HepG2 (cell line): ENCODE measurements around the gene ENPP7. TPM values are rescaled to one million over a fixed set of nuclear protein-coding genes. Genes with fewer than 3 reads are reported as not detected.

Source experiments
- ATAC-seq: fragments of 200-7000 bp; cut with Tn5 transposase; 3 replicates; pipeline ENCODE4 v1.9.1; 2020; ENCODE audit warnings: mild to moderate bottlenecking, moderate library complexity
- BruUV-seq: library from RNA; stranded (reverse); fragments of 400-500 nt; replicated peaks from 2 replicates; lab custom pipeline; 2021; lab: Mats Ljungman, UMichigan
- CTCF ChIA-PET: fragments of 300-600 bp; formaldehyde crosslinking; extraction: SDS; loops from one replicate; lab custom pipeline; 2021; ENCODE audit warnings: low total read pairs, inconsistent platforms, low intra/inter-chr PET ratio; lab: Yijun Ruan, JAX
- POLR2A ChIA-PET: fragments of 350-600 bp; sonication (Branson Sonifier 250); formaldehyde crosslinking; loops from one replicate; lab custom pipeline; 2020; ENCODE audit warnings: antibody characterized with exemption, inconsistent platforms; lab: Yijun Ruan, JAX
- DNase-seq: peaks from one replicate; pipeline ENCODE4 v3.0.0-alpha.2; 2015; ENCODE audit warnings: low spot score
- FAIRE-seq: peaks from 3 replicates; lab custom pipeline; 2011; peaks lifted over from hg19 to GRCh38; lab: Jason Lieb, UNC
- H2AFZ ChIP-seq: one replicate; pipeline ENCODE4 v1.6.1; 2011; ENCODE audit warnings: low read length, inconsistent platforms
- H3K27ac ChIP-seq: fragments of 300-600 bp; 3 replicates; pipeline ENCODE4 v1.8.0; 2011; ENCODE audit warnings: mixed run types, mild to moderate bottlenecking, mixed read lengths, low read length, inconsistent platforms; ENCODE audit not compliant: insufficient read depth; ENCODE audit errors: extremely low read length
- H3K27me3 ChIP-seq, 2 experiments: fragments of 200-600 bp in 1 of 2; 2 replicates in 1 of 2; 3 replicates in 1 of 2; pipeline versions ENCODE4 v1.6.0 to v1.8.0; 2011; ENCODE audit warnings: low read length in 2 of 2, mild to moderate bottlenecking in 2 of 2, moderate library complexity in 2 of 2, inconsistent platforms in 1 of 2; ENCODE audit not compliant: insufficient read depth in 2 of 2, control insufficient read depth in 1 of 2
- H3K36me3 ChIP-seq, 2 experiments: fragments of 200-600 bp in 1 of 2; replicated peaks in 1 of 2; 2 replicates in 1 of 2; 3 replicates in 1 of 2; pipeline versions ENCODE4 v1.5.1 to v1.8.0; 2011; ENCODE audit warnings: low read length in 2 of 2, inconsistent platforms in 1 of 2; ENCODE audit not compliant: insufficient read depth in 2 of 2, control insufficient read depth in 1 of 2
- H3K4me1 ChIP-seq: 2 replicates; pipeline ENCODE4 v1.5.1; 2012; ENCODE audit warnings: low read length, inconsistent platforms; ENCODE audit not compliant: insufficient read depth
- H3K4me2 ChIP-seq: 2 replicates; pipeline ENCODE4 v1.6.0; 2011; ENCODE audit warnings: low read depth, low read length, inconsistent platforms
- H3K4me3 ChIP-seq, 3 experiments: fragments of 200-600 bp in 1 of 3; sonication (generic), shearing (Covaris generic) in 1 of 3; replicated peaks in 1 of 3; 2 replicates each; pipeline ENCODE4 v1.5.1; 2011 to 2016; ENCODE audit warnings: low read length in 3 of 3, inconsistent platforms in 2 of 3, low read depth in 2 of 3, mild to moderate bottlenecking in 2 of 3, control low read depth in 1 of 3, mixed read lengths in 1 of 3; ENCODE audit not compliant: insufficient read depth in 1 of 3
- H3K79me2 ChIP-seq: one replicate; pipeline ENCODE4 v1.6.1; 2011; ENCODE audit warnings: low read length, inconsistent platforms; ENCODE audit not compliant: insufficient read depth
- H3K9ac ChIP-seq: 2 replicates; pipeline ENCODE4 v1.6.0; 2011; ENCODE audit warnings: mild to moderate bottlenecking, low read depth, low read length, inconsistent platforms; ENCODE audit not compliant: insufficient read depth
- H3K9me3 ChIP-seq: 2 replicates; pipeline ENCODE4 v1.5.1; 2012; ENCODE audit warnings: mild to moderate bottlenecking, low read length
- H4K20me1 ChIP-seq: 2 replicates; pipeline ENCODE4 v1.6.0; 2011; ENCODE audit warnings: inconsistent platforms, mild to moderate bottlenecking, low read length, moderate library complexity; ENCODE audit not compliant: insufficient read depth
- CCDC6 ChIP-seq: sonication (generic); formaldehyde crosslinking; IDR thresholded peaks from 2 replicates; pipeline ENCODE4 v1.8.1; 2022; ENCODE audit warnings: mild to moderate bottlenecking, missing genetic modification reagents, moderate library complexity
- HNRNPL ChIP-seq: fragments of 200-400 bp; formaldehyde crosslinking; IDR thresholded peaks from 2 replicates; pipeline ENCODE4 v1.6.1; 2017; ENCODE audit warnings: mild to moderate bottlenecking, low read depth, low read length
- KAT2B ChIP-seq: fragments of 150-350 bp; IDR thresholded peaks from 2 replicates; pipeline ENCODE4 v1.6.1; 2014; ENCODE audit warnings: low read depth, low read length, borderline replicate concordance
- U2AF2 ChIP-seq: fragments of 200-400 bp; formaldehyde crosslinking; IDR thresholded peaks from 2 replicates; pipeline ENCODE4 v1.6.1; 2017; ENCODE audit warnings: low read depth, mild to moderate bottlenecking, low read length
- ZC3H4 ChIP-seq: sonication (generic); formaldehyde crosslinking; IDR thresholded peaks from 2 replicates; pipeline ENCODE4 v1.4.0; 2020; ENCODE audit warnings: missing genetic modification reagents, borderline replicate concordance
- ZFP37 ChIP-seq: sonication (generic); formaldehyde crosslinking; IDR thresholded peaks from 2 replicates; pipeline ENCODE4 v1.4.0; 2020; ENCODE audit warnings: missing genetic modification reagents, borderline replicate concordance
- ZNF343 ChIP-seq: sonication (generic); formaldehyde crosslinking; IDR thresholded peaks from 2 replicates; pipeline ENCODE4 v1.4.0; 2020; ENCODE audit warnings: mild to moderate bottlenecking, missing genetic modification reagents
- ZNF362 ChIP-seq: sonication (generic); formaldehyde crosslinking; IDR thresholded peaks from 2 replicates; pipeline ENCODE4 v1.4.0; 2020; ENCODE audit warnings: missing genetic modification reagents, mild to moderate bottlenecking, borderline replicate concordance
- ZNF44 ChIP-seq: sonication (generic); formaldehyde crosslinking; IDR thresholded peaks from 2 replicates; pipeline ENCODE4 v1.5.1; 2020; ENCODE audit warnings: mild to moderate bottlenecking, missing genetic modification reagents
- ZNF549 ChIP-seq: sonication (generic); formaldehyde crosslinking; IDR thresholded peaks from 2 replicates; pipeline ENCODE4 v1.5.0; 2020; ENCODE audit warnings: missing genetic modification reagents
- ZNF709 ChIP-seq: sonication (generic); formaldehyde crosslinking; IDR thresholded peaks from 2 replicates; pipeline ENCODE4 v1.5.0; 2020; ENCODE audit warnings: mild to moderate bottlenecking, missing genetic modification reagents
- WGBS: methylation state at CpG from one replicate; pipeline ENCODE4 v1.1.6; 2017; ENCODE audit warnings: low lambda C conversion rate; 5-methylcytosine and 5-hydroxymethylcytosine counted together
- in situ Hi-C: cut with HindIII; loops from 2 replicates; pipeline ENCODE4 v1.10.0; 2017; ENCODE audit warnings: low pct_unique_long_range_greater_than_20kb; ENCODE audit not compliant: extremely low pct_ligation_motif_present
- intact Hi-C: fragments of 100-400 bp; cut with micrococcal nuclease; formaldehyde crosslinking; loops from one replicate; pipeline ENCODE4 v1.10.0; 2022; ENCODE audit not compliant: unreplicated experiment
- polyA plus RNA-seq, 8 experiments: library from polyadenylated mRNA; depleted of rRNA in 3 of 8; stranded (reverse) in 7 of 8; unstranded in 1 of 8; fragments of >200 nt; fragmentation: Illumina TruSeq in 4 of 8; extraction: Trizol in 4 of 8; gene quantifications; 2 replicates each; pipeline versions ENCODE4 v1.2.1 to v1.2.3, GENCODE V29; 2011 to 2016; ENCODE audit warnings: low read depth in 4 of 8, missing spikeins in 1 of 8, mixed read lengths in 1 of 8; ENCODE audit not compliant: insufficient read depth in 1 of 8
- total RNA-seq, 5 experiments: library from RNA; depleted of rRNA; stranded (reverse); fragments of >200 nt; fragmentation: Illumina TruSeq; extraction: Trizol; gene quantifications; 2 replicates each; pipeline ENCODE4 v1.2.3, GENCODE V29; 2016; ENCODE audit warnings: low read depth in 1 of 5

The ENPP7 gene
- total and polyA plus RNA-seq, 2 of the 13 experiments (the other 11 are each of a cell fraction or from before 2014, with no cell fraction given) = 1.1 to 2.2 TPM

GRCh38 chr17:79761894-79762589 lies 31.3 kb downstream of the ENPP7 start:
- Histone ChIP-seq H3K9ac (no peak overlapping the region), H3K4me3 (no peak overlapping the region), H3K27me3 (no peaks in the 10 kb centered on the region; a peak in 1 of 5 replicates), H3K79me2 (no peaks in the 10 kb centered on the region), H3K36me3 (no peaks in the 10 kb centered on the region), H2AFZ (no peak overlapping the region), H3K4me2 (no peak overlapping the region), H3K9me3 (no peaks in the 10 kb centered on the region), H3K27ac (no peak overlapping the region), H4K20me1 (no peaks in the 10 kb centered on the region), H3K4me1 (peaks cover 56% of the 10 kb centered on the region)
- DNase-seq (no peak), ATAC-seq (no peak), FAIRE-seq (no peak)
- 87% methylated on average over 19 of the region's 19 CpGs for WGBS
- BruUV-seq = no TSS peak
- in situ Hi-C loops (no loop called here), intact Hi-C loops (no loop called here)
- TF ChIP-seq ZC3H4 (CRISPR knock-in tag) (0 out of 2 replicates have a peak, but pooled peaks have one; percentile 45), HNRNPL (peak; percentile 68; the same call in 1 of the 2 replicates), CCDC6 (CRISPR knock-in tag) (no peak), ZNF549 (no peak), U2AF2 (no peak), ZNF362 (no peak), ZFP37 (no peak)
- ChIA-PET CTCF (no interaction called here), POLR2A (no interaction called here)

- POLR2A ChIA-PET = no interaction called here
- no peak for TF ChIP-seq ZNF44 (CRISPR knock-in tag)
- no peak for TF ChIP-seq ZNF343 (CRISPR knock-in tag)
- TF ChIP-seq KAT2B = no peak
- no peak for TF ChIP-seq ZNF709 (CRISPR knock-in tag)
- ATAC-seq (no peak), FAIRE-seq (no peak), DNase-seq (no peak)
- in situ Hi-C loops = no loop called here
- H3K79me2 ChIP-seq = no peaks in the 10 kb centered on the region
- no peaks in the 10 kb centered on the region for H3K36me3 ChIP-seq
- intact Hi-C loops = no loop called here
- peaks cover 53% of the 10 kb centered on the region for H3K4me1 ChIP-seq
- no peak overlapping the region for H3K9ac ChIP-seq
- WGBS = 57% methylated on average over 3 of the region's 3 CpGs
- no peak overlapping the region for H3K4me2 ChIP-seq
- H3K27me3 ChIP-seq = peaks cover 5 to 22% of the 10 kb centered on the region in 2 experiments
- H2AFZ ChIP-seq = no peak overlapping the region
- BruUV-seq = no TSS peak
- H3K4me3 ChIP-seq = no peak overlapping the region
- H4K20me1 ChIP-seq = no peaks in the 10 kb centered on the region
- CTCF ChIA-PET = no interaction called here
- H3K27ac ChIP-seq = no peak overlapping the region
- no peaks in the 10 kb centered on the region; the same call in 1 of the 2 replicates for H3K9me3 ChIP-seq
Observed at GRCh38 chr17:79765708-79766107, 35.0 kb downstream of the ENPP7 start.
